DMS114 treated with DMSO at 0.1 percent for 48 hours (cell line): Measurements from ENCODE around the gene DNASE2B.
A peak's percentile ranks its signal among the peaks of the same experiment; 100 is the strongest.
"Not testable (repeated sequence)": the region's sequence is repeated elsewhere in the genome, so short reads cannot be mapped to it uniquely, and the experiment has no call there.

Source experiments
- DNase-seq: peaks from one replicate; lab custom pipeline; 2025; ENCODE audit not compliant: unreplicated experiment; lab: John Stamatoyannopoulos, UW

DNASE2B gene

DNA sequence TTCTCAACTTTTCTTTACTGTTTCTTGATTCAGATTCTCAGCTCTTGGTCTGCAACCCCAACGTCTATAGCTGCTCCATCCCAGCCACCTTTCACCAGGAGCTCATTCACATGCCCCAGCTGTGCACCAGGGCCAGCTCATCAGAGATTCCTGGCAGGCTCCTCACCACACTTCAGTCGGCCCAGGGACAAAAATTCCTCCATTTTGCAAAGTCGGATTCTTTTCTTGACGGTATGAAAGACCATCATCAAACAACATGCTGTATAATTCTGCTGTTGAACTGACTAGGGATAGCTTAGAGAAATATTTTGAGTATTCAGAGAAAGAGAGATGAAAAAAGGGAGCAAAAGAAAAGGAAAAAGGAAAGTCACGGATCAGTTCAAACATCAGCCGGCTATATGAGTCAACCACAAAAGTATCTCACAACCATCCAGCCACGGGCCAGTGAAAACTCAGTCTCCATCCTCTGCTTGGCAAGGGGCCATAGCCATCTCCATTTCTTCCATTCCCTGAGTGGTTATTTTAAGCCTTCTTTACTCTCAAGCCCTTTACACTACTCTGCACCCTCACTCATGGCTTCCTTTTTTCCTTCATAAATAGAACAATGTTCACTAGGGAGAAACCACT lies 14.1 kb downstream of the DNASE2B start:
- DNase-seq: no peak

DNA sequence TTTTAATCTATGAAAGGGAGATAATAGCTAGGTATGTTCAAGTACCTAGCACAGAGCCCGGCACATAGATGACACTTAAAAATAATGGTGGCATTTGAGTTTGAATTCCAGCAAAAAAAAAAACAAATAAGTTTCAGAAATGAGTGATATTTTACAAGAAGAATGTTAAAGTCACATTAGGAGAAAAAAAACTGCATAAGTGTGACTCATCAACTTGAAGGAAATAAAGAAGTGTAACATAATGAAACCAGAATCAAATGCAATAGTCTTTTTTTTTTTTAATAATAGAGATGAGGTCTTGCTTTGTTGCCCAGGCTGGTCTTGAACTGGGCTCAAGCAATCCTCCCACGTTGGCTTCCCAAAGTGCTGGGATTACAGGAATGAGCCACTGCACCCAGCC lies 17.1 kb downstream of the DNASE2B start:
- no peak for DNase-seq

DNA sequence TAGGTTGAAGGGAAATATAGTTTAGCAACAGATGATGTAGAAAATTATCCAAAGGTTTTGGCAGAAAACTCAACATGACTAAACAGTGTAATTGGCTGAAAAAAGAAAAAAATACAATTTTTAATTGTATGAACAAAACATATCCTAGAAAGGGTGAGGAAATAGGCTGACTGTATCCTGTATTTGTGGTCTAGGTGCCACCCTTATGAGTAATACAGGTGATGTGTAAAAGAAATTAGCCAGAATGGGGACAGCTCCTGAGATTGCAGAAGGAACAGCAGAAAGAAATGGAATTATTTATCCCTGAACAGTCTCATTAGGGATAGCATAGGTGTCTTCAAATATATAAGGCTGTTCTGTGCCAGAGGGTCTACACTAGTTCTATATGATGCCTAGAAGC lies 24.6 kb downstream of the DNASE2B start:
- no peak for DNase-seq

DNA sequence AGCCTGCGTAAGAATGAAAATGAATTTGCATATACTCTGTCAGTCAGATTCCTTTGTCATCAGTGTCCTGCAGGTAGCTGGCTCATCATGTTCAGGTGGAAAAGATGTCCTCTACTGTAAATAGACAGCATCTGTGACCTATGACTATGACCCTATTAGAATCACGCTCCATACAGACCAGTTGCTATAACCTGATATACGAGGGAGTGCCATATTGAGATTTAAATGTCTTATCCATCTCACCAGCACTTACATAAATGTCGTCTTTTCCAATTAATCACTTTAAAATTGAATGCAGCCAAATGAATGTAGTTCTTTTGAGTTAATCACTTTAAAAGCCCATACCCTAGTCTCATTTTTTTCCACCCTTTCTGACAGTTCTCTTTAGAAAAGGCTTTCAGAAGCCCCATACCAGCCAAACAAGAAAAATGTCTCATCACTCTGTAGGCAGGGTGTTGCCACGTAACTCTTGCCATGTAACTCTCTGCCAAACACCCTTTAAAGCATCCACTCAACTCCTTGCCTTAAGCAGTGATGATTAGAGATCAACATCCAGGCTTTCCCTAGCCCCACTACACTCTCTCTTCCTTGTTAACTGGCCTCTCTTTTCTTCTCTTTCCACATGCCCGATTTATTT lies 26.3 kb downstream of the DNASE2B start:
- no peak for DNase-seq

DNA sequence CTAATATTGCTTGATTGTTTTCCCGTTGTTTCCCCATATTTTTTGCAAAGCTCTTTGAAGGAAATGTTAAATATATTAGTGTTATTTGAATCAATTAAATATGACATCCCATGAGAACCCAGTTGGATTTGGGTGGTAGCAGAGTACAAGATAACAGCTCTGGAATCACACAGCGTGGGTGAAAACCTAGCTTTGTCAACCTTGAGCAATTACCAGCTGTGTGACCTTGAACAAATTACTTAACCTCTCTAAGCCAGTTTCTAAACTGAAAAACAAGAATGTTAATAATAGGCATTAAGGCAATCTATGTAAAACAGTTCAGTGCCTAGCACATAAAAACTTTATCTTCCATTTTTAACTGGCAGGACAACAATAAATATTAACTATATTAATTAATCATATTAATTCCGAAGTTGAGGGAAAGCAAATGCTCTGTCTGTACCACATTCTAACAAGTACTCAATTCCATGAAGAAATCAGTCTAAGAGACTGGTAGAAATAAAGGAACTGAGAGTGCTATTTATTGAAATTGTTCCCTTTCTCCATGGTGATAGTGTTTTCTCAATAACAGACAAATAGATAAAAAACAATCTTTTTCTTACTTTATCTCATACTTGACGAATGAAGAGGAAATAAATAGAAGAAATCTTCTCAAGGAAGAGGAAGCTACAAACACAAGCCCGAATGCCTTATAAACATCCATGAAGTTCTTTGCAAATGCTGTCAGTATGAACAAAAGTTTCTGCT lies 27.0 kb downstream of the DNASE2B start:
- no peak for DNase-seq

DNA sequence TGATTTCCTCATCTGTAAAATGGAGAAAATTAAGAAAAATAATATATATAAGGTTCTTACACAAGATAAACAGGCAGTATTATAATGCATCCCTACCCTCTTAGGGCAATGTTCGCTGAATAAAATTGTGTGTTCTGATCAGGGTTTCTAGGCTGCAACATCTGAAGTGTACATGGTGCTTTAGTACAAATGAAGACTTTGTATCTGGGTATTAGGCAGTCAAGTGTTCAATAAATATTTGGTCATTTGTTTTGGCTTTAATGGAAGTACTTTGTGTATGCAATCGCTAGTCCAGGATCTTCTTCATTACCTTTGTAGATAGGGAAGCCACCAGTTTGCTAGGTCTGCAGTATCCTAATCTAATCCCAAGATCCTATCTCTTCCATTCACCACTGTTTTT lies 28.1 kb downstream of the DNASE2B start:
- no peak for DNase-seq

DNA sequence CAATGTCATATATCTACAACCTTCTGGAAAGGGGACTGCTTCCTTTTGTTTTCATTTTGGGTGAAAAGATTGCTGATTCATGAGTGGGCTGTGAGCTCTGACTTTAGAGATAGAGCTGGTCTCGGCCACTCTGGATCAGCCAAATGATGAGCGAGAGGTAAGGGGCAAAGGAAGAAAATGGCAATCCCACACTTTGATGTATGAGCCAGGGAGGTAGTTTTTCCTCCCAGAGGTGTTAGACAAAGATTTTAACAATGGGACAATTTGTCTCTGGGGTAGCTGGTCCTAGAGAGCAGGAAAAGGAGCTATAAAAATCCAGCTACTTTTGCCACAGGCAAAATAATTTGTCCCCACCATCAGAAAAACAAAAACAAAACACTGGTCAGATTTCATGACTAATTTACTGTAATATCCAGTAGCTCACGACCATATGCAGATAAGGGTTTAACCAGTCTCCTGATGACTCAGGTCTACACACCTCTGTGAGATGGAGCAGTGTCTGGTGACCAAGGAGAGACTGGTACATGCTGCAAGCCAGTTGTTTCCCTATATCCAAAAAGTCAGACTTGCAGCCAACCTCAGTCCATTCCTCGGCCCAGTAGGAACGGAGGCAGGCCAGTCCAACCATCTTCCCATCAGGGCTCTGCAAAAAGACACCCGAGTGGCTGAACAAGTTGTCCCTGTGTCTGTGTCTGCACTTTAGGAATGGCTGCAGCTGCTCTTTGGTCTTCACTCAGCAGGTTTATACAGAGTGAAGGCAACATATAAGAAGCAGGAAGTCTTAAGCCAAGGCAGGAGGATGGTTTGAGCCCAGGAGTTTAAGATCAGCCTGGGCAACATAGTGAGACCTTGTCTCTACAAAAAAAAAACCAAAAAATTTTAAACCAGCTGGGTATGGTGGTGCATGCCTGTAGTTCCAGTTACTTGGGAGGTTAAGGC lies 29.2 kb downstream of the DNASE2B start:
- DNase-seq: no peak

DNA sequence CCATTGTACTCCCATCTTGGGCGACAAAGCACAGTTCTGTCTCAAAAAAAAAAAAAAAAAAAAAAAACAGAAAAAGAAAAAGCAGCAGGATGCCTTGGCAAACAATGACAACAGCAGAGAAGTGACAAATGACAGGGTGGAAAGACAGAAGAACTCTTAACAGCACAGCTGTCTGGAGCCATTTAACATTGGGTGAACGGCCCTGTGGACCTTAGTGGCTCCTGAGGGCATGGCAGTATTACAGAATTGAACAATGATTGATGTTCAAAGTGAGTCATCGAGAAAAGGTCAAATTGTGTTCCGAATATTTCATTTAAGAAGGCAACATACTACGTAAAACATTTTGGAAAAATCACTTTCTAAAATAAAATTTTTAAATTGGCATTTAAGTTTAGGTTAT lies 30.0 kb downstream of the DNASE2B start:
- no peak for DNase-seq

DNA sequence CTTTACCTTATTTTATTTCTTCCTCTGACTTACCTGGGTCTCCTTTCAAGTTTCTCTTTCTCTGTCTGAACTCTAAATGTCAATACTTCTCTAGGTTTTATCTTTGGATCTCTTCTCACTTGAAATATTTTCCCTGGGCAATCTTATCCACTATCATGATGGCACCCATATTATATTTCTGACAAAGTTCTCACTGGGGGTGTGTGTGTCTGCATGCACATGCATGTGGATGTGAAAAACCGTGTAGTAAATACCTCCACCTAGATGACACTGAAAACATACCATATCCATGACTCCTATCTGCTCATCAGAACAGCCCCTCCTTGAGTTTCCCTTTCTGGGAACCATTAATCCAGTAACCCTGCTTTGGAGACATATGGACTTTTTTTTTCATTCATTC lies 30.9 kb downstream of the DNASE2B start:
- no peak for DNase-seq

DNA sequence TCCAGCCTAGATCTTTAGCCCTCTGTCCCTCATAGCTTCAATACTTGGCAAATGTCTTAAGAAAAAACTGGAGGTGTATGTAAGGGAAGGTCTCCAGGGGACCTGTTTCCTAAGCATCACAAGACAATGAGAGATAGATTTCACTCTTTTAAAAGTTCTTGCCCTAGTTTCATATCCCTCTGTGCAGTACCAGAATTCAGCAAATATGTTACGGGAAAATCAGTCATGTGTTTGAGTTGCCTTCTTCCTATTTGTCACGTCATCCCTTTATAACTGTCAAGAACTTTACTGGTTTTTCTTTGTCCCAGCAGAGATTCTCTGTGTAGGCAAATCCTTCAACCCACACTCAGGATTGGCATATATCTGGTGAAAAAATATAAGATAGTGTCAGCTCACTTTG lies 32.3 kb downstream of the DNASE2B start:
- DNase-seq: no peak

DNA sequence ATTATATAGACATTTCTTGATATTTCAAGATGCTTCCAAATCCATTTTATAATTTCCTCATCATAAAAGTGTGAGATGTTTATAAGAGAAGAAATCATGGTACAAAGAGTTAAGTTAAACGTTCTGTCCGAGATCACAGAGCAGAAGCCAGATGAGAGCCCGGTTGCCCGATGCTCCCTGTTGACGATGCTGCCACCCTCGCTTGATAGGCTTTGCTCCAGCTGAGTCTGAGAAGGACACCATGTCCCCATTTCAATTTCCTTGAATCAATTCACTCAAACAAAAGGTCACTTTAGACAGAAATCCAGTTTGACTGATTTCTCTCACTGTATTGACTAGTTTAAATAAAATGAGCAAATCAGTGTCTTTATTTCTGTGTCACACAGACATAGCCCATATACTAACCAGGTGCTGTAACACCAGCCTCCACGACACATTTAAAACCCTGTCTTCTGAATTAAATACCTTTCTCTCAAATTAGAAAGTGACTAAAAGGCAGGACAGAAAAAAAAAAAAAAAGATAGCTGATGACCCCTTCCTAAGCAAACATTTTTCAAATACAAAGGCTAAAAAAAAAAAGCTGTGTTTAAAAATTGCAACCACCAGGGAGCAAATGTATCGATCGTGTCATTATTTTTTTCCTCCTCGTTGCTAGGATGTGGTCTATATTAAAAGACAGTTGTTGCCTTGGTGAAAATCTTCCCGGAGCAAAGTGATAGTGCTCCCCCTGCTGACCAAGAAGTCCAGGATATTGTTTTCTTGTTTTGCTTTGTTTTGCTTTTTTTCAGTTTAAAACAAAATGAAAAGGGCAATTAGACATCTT lies 35.2 kb downstream of the DNASE2B start:
- DNase-seq: peak; percentile 74

DNA sequence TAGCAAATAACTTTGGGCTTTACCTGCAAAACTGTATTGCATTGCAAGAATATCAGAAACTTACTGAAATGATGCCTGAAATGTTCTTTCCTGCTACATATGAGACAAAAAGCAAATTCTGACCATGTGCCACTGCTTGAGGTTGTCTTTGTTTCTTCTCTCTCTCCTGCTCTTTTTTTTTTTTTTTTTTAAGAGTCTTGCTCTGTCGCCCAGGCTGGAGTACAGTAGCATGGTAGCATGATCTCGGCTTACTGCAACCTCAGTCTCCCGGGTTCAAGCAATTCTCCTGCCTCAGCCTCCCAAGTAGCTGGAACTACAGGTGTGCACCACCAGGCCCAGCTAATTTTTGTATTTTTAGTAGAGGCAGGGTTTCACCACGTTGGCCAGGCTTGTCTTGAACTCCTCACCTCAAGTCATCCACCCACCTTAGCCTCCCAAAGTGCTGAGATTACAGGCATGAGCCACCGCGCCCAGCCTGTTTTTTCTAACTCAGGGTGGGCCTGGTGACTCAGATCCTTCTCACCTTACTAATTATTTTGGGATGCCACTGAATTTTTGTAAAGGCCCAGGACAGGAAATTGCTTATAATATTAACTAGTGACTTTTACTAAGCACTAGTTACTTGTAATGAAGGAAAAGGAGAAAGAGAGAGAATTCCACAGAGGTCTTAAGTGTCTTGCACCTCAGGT lies 35.9 kb downstream of the DNASE2B start:
- DNase-seq: no peak

DNA sequence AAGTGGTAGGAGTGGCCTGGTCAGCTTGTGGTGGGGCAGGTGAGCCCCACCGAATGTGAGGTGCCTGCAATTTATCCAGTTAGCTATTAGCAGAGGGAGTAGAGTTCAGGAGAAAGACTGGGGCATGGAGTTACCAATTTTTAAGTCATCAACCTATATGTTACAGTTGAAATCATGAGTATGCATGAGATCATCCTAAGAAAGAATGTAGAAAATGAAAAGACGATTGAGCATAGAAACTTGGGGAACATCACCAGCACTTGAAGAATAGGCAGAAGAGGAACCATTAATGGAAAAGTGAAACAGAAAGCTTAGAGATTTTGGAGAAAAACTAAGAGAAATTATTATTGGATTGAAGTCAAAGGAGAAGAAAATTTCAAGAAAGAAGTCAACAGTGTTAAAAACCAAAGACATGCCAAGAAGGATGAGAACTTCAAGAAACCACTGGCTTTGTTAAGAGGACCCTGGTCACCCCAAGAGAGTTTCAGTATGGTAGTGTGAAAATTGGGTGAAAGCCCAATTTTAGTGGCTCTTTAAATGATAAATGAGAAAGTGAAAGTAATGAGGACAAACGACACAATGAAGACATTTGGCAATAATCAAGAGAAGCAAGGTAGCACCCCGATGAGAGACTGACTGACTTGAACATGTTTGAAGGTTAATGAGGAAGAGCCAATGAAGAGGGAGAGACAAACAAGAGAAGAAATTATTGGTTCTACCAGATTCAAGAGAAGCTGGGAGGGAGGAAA lies 36.7 kb downstream of the DNASE2B start:
- no peak for DNase-seq

DNA sequence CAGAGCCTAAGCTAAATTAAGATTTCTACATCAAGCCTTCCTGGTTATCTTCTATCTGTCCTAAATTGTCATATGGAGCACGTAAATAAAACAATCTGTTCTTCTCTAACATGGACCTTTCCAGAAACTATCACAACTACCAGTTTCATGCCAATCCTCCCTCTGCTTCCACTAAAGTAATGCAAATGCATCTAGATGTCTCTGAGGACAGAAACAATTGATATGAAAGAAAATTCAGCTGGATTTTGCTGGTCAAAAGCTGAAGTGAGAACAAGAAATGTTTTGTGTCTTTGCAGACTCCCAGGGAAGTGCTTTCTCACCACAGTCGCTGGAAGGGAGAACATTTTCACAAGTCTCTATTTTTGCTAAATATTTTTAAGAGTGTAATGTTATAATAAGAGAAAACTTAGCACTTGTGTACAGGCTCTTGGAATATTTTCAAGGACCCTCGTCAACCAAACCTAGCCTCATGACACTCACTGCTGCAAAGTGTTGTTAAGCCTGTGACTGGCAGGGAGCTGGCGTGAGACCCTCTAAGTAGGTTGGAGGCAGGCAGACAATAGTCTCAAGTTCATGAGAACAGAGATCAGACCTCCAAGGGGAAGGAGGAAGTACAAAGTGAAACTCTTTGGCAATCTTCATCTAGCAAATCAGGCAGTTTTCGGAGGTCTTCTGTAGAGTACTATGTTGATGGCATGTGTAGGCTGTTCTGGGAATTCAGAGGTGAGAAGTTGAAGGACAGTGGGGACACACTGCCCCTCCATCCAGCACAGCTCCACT lies 38.8 kb downstream of the DNASE2B start:
- no peak for DNase-seq

DNA sequence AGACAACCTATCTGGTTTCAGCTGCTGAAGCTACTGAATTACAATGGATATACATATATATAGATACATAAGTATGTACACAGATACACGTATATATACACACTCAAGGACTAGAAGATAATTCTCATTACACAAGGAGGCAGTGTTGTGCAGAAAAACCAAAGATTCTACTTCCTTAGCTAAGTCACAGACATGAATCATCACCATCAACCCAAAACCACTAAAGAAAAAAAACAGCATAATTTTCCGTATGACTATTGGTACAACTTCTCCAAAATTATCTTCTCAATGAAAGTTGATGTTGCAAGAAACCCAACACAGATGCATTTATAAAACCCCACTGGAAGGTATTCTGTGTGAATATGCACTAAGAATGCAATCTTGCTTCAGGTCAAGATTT lies 44.0 kb downstream of the DNASE2B start:
- DNase-seq: peak; percentile 43

DNA sequence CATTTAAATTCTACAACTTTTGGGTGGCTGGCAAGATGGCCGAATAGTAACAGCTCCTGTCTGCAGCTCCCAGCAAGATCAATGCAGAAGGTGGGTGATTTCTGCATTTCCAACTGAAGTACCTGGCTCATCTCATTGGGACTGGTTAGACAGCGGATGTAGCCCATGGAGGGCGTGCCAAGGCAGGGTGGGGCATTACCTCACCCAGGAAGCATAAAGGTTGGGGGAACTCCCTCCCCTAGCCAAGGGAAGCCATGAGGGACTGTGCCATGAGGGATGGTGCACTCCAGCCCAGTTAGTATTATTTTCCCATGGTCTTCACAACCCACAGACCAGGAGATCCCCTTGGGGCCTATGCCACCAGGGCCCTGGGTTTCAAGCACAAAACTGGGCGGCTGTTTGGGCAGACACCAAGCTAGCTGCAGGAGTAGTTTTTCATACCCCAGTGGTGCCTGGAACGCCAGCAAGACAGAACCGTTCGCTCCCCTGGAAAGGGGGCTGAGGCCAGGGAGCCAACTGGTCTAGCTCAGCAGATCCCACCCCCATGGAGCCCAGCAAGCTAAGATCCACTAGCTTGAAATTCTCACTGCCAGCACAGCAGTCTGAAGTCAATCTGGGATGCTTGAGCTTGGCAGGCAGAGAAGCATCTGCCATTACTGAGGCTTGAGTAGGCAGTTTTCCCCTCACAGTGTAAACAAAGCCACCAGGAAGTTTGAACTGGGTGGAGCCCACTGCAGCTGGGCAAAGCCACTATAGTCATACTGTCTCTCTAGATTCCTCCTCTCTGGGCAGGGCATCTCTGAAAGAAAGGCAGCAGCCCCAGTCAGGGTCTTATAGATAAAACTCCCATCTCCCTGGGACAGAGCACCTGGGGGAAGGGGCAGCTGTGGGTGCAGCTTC lies 44.7 kb downstream of the DNASE2B start:
- DNase-seq: not testable (repeated sequence)

DNA sequence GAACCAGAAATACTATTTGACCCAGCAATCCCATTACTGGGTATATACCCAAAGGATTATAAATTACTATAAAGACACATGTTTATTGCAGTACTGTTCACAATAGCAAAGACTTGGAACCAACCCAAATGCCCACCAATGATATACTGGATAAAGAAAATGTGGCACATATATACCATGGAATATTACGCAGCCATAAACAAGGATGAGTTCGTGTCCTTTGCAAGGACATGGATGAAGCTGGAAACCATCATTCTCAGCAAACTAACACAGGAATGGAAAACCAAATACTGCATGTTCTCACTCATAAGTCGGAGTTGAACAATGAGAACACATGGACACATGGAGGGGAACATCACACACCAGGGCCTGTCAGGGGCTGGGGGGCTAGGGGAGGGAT lies 50.4 kb downstream of the DNASE2B start:
- DNase-seq: not testable (repeated sequence)
